Muscle layer of colon (tissue), 2 donors: ENCODE results near the gene CROCC2.

Experiments
- H3K27ac ChIP-seq: one replicate; pipeline ENCODE4 v1.7.0; 2013; ENCODE audit warnings: low read depth, mild to moderate bottlenecking, low read length, moderate library complexity
- H3K27me3 ChIP-seq, 2 donors: one replicate each; pipeline ENCODE4 v1.7.0; 2013; ENCODE audit warnings: low read length in 2 of 2, mild to moderate bottlenecking in 2 of 2; ENCODE audit not compliant: insufficient read depth in 2 of 2, control insufficient read depth in 1 of 2
- H3K36me3 ChIP-seq: one replicate; pipeline ENCODE4 v1.7.0; 2013; ENCODE audit warnings: mild to moderate bottlenecking, low read length; ENCODE audit not compliant: insufficient read depth
- H3K4me1 ChIP-seq: one replicate; pipeline ENCODE4 v1.7.0; 2013; ENCODE audit warnings: mild to moderate bottlenecking, low read length; ENCODE audit not compliant: insufficient read depth
- H3K4me3 ChIP-seq, 2 donors: one replicate each; pipeline ENCODE4 v1.7.0; 2013; ENCODE audit warnings: low read length in 2 of 2, low read depth in 1 of 2, mild to moderate bottlenecking in 1 of 2, moderate library complexity in 1 of 2
- H3K9ac ChIP-seq: one replicate; pipeline ENCODE4 v1.7.0; 2013; ENCODE audit warnings: low read length
- H3K9me3 ChIP-seq: one replicate; pipeline ENCODE4 v1.7.0; 2013; ENCODE audit warnings: mild to moderate bottlenecking, low read length
- donor health status: abdominal sarcoma.
- donor health status: Adenocarcinoma of cecum.

CROCC2 gene

DNA sequence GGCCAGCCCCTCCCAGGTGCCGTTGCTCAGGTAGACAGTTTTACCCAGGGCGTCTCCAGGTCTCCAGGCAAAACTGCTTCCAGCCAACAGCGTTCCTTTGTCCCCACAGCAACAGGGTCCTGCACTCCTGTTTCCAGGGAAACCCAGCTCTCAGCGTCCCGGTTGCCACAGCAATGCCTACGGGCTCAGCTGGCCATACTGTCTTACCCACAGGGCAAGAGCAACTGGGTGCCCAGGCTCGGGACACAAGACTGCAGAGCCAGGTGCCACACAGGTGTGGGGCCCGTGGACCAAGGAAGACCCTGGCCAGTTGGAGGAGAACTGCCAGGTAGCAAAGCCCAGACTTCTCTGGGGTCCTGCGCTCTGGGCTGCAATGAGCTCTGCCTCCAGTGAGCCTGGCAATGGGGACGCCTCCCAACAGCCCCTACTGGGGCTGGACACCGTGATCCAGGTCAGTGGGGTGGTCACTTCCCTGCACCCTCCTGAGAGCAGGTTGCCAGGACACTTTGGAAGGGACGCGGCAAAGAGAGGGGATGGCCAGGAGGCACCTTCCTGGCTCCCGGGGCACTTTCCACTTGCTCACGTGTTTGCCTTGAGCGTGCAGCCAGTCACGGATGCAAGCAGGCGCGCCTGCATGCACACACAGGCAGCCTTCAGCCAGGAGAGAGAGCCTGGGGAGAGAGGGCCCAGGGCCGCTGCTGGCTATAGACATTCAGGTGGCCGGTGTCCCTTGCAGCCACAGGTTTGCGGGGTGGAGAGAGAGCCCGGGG lies at the start of gene CROCC2:
CROCC2 (plus strand) TSS at position 196 of the 770 bp plus-strand sequence; CDS start at position 374, 178 bp downstream.
- Histone ChIP-seq H3K9ac (no peak within 1 kb of the TSS), H3K27ac (no peak within 1 kb of the TSS), H3K4me1 (no peaks in the 10 kb centered on the region), H3K36me3 (no peaks in the 10 kb centered on the region), H3K27me3 (peaks cover 0 to 8% of the 10 kb centered on the region in 2 donors), H3K9me3 (no peaks in the 10 kb centered on the region), H3K4me3 (no peak within 1 kb of the TSS)

DNA sequence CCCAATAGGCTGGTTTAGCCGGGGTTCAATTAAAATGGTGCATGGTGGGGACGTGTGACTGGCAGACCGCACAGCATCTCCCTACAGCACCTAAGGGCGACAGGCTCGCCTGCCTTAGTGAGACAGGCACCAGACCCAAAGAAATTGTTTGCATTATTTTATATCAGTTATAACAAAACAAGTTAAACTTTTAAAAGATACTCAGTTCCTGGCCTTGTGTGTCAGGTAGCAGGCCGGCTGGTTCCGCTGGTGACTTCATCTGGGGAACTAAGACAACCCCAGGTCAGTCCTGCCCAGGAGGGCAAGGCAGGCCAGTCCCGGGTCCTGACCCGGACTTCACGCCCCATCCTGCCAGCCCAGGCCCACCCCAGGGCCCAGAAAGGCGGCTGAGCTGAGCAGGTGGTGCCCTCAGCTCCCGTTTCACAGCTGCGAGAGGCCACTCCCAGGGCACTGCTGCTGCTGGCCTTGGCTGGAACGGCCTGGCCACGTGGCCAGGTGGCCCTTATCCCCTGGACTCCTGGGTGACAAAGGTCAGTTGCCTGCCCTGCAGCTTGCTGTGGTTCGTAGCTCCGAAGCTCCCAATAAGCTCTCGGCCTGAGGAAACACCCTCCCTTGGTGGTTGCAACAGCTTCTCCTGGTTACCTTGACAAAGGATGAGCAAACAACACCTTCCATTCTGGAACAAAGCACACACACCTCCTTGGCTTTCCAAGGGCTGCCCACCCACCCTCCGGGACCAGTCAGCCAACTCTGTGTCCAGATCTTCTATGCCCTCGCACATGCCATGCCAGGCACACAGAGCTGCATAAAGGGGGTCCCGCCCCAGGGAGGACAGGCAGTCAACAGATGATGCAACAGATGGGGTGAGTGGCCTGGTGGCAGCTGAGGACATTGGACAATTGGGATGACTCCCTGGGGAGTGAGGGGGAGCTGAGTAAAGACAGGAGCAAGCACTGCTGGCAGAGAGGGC lies 48.8 kb upstream of the CROCC2 start:
- Histone ChIP-seq H3K27ac (no peak overlapping the region), H3K9ac (no peak overlapping the region), H3K27me3 (no peaks in the 10 kb centered on the region), H3K36me3 (no peaks in the 10 kb centered on the region), H3K4me1 (no peaks in the 10 kb centered on the region), H3K4me3 (no peak overlapping the region), H3K9me3 (no peaks in the 10 kb centered on the region)

GRCh38 chr2:240858321-240858720 lies 47.8 kb upstream of the CROCC2 start:
- Histone ChIP-seq H3K27me3 (no peaks in the 10 kb centered on the region), H3K4me1 (no peaks in the 10 kb centered on the region), H3K9ac (no peak overlapping the region), H3K4me3 (no peak overlapping the region), H3K9me3 (no peaks in the 10 kb centered on the region), H3K27ac (no peak overlapping the region), H3K36me3 (no peaks in the 10 kb centered on the region)

DNA sequence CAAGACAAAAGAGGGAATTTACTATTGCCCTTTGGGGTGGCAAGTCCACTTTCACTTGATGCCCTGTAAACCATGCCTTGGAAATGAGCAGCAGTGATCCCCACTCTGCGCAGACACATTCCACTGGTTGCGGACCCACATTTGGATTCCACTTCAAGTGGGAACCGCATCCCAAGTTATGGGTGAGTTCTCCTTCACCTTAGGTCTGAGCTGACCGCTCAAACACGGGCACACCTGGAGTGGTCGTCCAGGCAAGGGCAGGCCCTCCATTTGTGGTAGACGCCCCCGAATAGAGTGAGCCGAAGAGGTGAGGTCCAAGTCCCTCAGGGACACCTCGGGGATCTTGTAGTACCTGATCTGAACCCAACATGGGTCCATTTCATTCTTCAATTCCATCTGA lies 47.3 kb upstream of the CROCC2 start:
- Histone ChIP-seq H3K4me1 (no peaks in the 10 kb centered on the region), H3K9ac (no peak overlapping the region), H3K27ac (no peak overlapping the region), H3K36me3 (no peaks in the 10 kb centered on the region), H3K9me3 (no peaks in the 10 kb centered on the region), H3K27me3 (no peaks in the 10 kb centered on the region), H3K4me3 (no peak overlapping the region)

DNA sequence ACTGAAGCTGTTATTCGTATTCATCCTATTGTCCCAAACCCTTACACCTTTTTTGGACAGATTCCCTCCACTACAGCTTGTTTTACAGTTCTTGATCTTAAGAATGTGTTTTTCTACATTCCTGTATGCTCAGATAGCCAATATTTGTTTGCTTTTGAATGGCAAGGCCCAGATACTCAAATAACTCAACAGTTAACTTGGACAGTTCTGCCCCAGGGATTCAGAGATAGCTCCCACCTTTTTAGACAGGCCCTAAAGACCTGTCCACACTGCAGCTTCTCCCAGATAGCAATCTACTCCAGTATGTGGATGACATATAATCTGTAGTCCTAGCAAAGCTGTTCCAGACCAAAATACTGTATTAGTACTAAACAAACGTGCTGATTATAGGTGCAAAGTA lies 44.6 kb upstream of the CROCC2 start:
- Histone ChIP-seq H3K9me3 (no peaks in the 10 kb centered on the region), H3K27me3 (no peaks in the 10 kb centered on the region), H3K4me1 (no peaks in the 10 kb centered on the region), H3K27ac (no peak overlapping the region), H3K4me3 (no peak overlapping the region), H3K36me3 (no peaks in the 10 kb centered on the region), H3K9ac (no peak overlapping the region)

GRCh38 chr2:240864475-240864874 lies 41.7 kb upstream of the CROCC2 start:
- Histone ChIP-seq H3K4me3 (no peak overlapping the region), H3K9ac (no peak overlapping the region), H3K36me3 (no peaks in the 10 kb centered on the region), H3K27ac (no peak overlapping the region), H3K9me3 (no peaks in the 10 kb centered on the region), H3K27me3 (peaks cover 0 to 4% of the 10 kb centered on the region in 2 donors), H3K4me1 (no peaks in the 10 kb centered on the region)

DNA sequence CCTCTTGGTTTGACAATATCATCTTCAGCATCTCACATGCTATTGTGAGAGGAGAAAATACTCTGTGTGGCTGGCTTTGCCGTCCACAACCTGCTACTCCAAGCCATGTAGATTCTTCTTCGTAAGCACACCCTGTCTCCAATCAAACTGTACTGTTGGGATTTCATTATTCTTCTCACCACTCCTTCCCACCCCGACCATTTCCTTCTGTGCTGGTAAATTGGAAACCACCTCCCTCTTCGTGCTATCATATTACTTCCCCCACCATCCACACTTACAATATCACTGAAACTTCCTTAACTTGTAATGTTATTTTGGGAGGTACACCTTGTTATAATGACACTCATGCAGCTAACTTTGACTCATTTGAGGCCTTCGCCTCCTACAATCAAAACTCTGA lies 40.7 kb upstream of the CROCC2 start:
- H3K9me3 ChIP-seq = no peaks in the 10 kb centered on the region
- no peaks in the 10 kb centered on the region for H3K36me3 ChIP-seq
- no peak overlapping the region for H3K27ac ChIP-seq
- no peak overlapping the region for H3K9ac ChIP-seq
- H3K4me3 ChIP-seq = no peak overlapping the region
- peaks cover 0 to 4% of the 10 kb centered on the region in 2 donors for H3K27me3 ChIP-seq
- H3K4me1 ChIP-seq = no peaks in the 10 kb centered on the region

DNA sequence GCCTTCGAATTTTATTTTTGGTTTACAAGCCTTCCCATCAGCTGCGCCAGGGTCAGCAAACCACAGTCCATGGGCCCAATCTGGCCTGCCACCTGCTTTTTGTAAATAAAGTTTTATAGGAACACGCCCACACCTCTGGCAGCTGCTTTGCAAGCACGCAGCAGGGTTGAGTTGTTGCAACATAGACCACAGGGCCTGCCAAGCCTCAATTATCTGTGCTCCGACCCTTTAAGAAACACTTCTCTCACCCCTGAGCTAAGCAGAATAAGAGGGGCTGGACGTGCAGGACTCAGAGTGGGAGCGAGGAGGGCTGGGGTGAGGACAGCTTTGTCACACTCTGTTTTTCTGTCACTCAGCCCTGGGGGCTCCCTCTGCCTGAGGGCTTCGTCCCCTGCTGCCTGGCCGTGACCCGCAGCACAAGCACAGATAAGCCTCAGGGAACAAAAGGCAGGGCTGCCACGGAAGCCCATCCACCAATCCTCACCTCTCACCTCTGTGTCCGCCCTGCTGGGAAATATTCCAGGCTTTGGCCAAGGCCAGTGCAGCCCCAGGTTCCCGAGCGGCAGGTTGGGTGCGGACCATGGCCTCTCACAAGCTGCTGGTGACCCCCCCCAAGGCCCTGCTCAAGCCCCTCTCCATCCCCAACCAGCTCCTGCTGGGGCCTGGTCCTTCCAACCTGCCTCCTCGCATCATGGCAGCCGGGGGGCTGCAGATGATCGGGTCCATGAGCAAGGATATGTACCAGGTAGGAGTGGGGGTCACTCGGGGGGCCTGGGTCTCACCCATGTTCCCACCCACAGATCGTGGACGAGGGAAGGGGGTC lies 37.6 kb upstream of the CROCC2 start, which contains the start of gene AGXT:
AGXT (plus strand) TSS at position 539 of the 823 bp plus-strand sequence; CDS start at position 581, 42 bp downstream.
- H3K36me3 ChIP-seq = no peaks in the 10 kb centered on the region
- H3K27ac ChIP-seq = no peak within 1 kb of the TSS
- H3K4me3 ChIP-seq = no peak within 1 kb of the TSS
- H3K4me1 ChIP-seq = no peaks in the 10 kb centered on the region
- H3K9me3 ChIP-seq = no peaks in the 10 kb centered on the region
- H3K27me3 ChIP-seq = peaks cover 0 to 4% of the 10 kb centered on the region in 2 donors
- no peak within 1 kb of the TSS for H3K9ac ChIP-seq

GRCh38 chr2:240869109-240869955 lies 36.8 kb upstream of the CROCC2 start:
- H3K4me1 ChIP-seq = no peaks in the 10 kb centered on the region
- H3K9ac ChIP-seq = no peak overlapping the region
- no peak overlapping the region for H3K27ac ChIP-seq
- H3K27me3 ChIP-seq = peaks cover 0 to 4% of the 10 kb centered on the region in 2 donors
- no peaks in the 10 kb centered on the region for H3K36me3 ChIP-seq
- no peak overlapping the region for H3K4me3 ChIP-seq
- H3K9me3 ChIP-seq = no peaks in the 10 kb centered on the region
